PC-3 (cell line): Measurements from ENCODE around the gene DUOX1. TPM values are rescaled to one million over a fixed set of nuclear protein-coding genes. Genes with fewer than 3 reads are reported as not detected.

ENCODE experiments used
- ATAC-seq: fragments of 200-7000 bp; cut with Tn5 transposase; 2 replicates; pipeline ENCODE4 v1.9.1; 2020; ENCODE audit warnings: mild to moderate bottlenecking, moderate library complexity
- BruUV-seq: library from RNA; stranded (reverse); fragments of 400-500 nt; replicated peaks from 2 replicates; lab custom pipeline; 2021; lab: Mats Ljungman, UMichigan
- CTCF ChIA-PET: fragments of 300-600 bp; sonication (Branson Sonifier 250); formaldehyde crosslinking; loops from one replicate; lab custom pipeline; 2022; ENCODE audit warnings: antibody characterized with exemption; lab: Charles Lee
- POLR2A ChIA-PET: fragments of 300-600 bp; sonication (Branson Sonifier 250); formaldehyde crosslinking; loops from one replicate; lab custom pipeline; 2022; ENCODE audit warnings: antibody characterized with exemption; ENCODE audit not compliant: unreplicated experiment; lab: Charles Lee
- DNase-seq: peaks from one replicate; pipeline ENCODE4 v3.0.0-alpha.2; 2015
- H2AFZ ChIP-seq: fragments of 300-600 bp; sonication (generic); 2 replicates; pipeline ENCODE4 v1.6.0; 2016; ENCODE audit warnings: antibody characterized with exemption, low read length
- H3F3A ChIP-seq: fragments of 300-600 bp; sonication (generic); one replicate; pipeline ENCODE4 v1.6.0; 2017; ENCODE audit warnings: antibody characterized with exemption, low read length, control low read depth, mild to moderate bottlenecking; ENCODE audit not compliant: unreplicated experiment
- H3K27ac ChIP-seq: fragments of 300-600 bp; sonication (generic); 2 replicates; pipeline ENCODE4 v1.5.1; 2016; ENCODE audit warnings: mild to moderate bottlenecking, low read length
- H3K27me3 ChIP-seq: fragments of 300-600 bp; sonication (generic); 2 replicates; pipeline ENCODE4 v1.6.1; 2016; ENCODE audit warnings: low read length, mixed read lengths
- H3K36me3 ChIP-seq: fragments of 300-600 bp; sonication (generic); 2 replicates; pipeline ENCODE4 v1.6.1; 2016; ENCODE audit warnings: low read depth, mixed run types, low read length, mixed read lengths
- H3K4me1 ChIP-seq: fragments of 300-600 bp; sonication (generic); 2 replicates; pipeline ENCODE4 v1.5.1; 2016; ENCODE audit warnings: low read length; ENCODE audit not compliant: insufficient read depth
- H3K4me2 ChIP-seq: fragments of 300-600 bp; sonication (generic); 2 replicates; pipeline ENCODE4 v1.6.0; 2016; ENCODE audit warnings: low read length
- H3K4me3 ChIP-seq: fragments of 300-600 bp; sonication (generic); 2 replicates; pipeline ENCODE4 v1.5.1; 2016; ENCODE audit warnings: mild to moderate bottlenecking, low read length, mixed read lengths
- H3K79me2 ChIP-seq: fragments of 300-600 bp; sonication (generic); 2 replicates; pipeline ENCODE4 v1.6.1; 2017; ENCODE audit warnings: low read length, mixed read lengths
- H3K9ac ChIP-seq: fragments of 300-600 bp; sonication (generic); 2 replicates; pipeline ENCODE4 v1.6.0; 2016; ENCODE audit warnings: mild to moderate bottlenecking, low read length
- H3K9me2 ChIP-seq: fragments of 300-600 bp; sonication (generic); replicated peaks from 2 replicates; pipeline ENCODE4 v1.6.1; 2016; ENCODE audit warnings: mixed run types, low read length, mixed read lengths
- H3K9me3 ChIP-seq: fragments of 300-600 bp; sonication (generic); 2 replicates; pipeline ENCODE4 v1.6.1; 2016; ENCODE audit warnings: low read length, mixed read lengths
- H4K20me1 ChIP-seq: fragments of 300-600 bp; sonication (generic); 2 replicates; pipeline ENCODE4 v1.6.1; 2016; ENCODE audit warnings: low read length, mixed read lengths
- CTCF ChIP-seq: fragments of 300-600 bp; sonication (generic); conservative IDR thresholded peaks from 2 replicates; pipeline ENCODE4 v1.5.1; 2017; ENCODE audit warnings: antibody characterized with exemption, low read depth, mild to moderate bottlenecking, low read length
- EZH2 ChIP-seq: fragments of 300-600 bp; sonication (generic); IDR thresholded peaks from one replicate; pipeline ENCODE4 v1.6.1; 2017; ENCODE audit warnings: antibody characterized with exemption, mild to moderate bottlenecking, low read length; ENCODE audit not compliant: unreplicated experiment
- EZH2phosphoT487 ChIP-seq: fragments of 300-600 bp; sonication (generic); IDR thresholded peaks from 2 replicates; pipeline ENCODE4 v1.6.1; 2018; ENCODE audit warnings: mild to moderate bottlenecking, antibody characterized with exemption, low read length, borderline replicate concordance
- intact Hi-C: fragments of 100-400 bp; cut with micrococcal nuclease; formaldehyde crosslinking; loops from 2 replicates; pipeline ENCODE4 v1.9.0; 2023
- total RNA-seq: library from RNA; depleted of rRNA; stranded (reverse); fragments of >200 nt; gene quantifications from 2 replicates; pipeline ENCODE4 v1.2.3, GENCODE V29; 2014

Gene DUOX1
- total RNA-seq, 1 experiment from 2014 or later = not detected

- Histone ChIP-seq H3K4me1 (no peaks in the 10 kb centered on the region), H3K27me3 (peaks cover 28% of the 10 kb centered on the region), H3K9ac (no peak within 1 kb of the TSS), H3K9me3 (no peaks in the 10 kb centered on the region), H3F3A (no peaks in the 10 kb centered on the region), H3K9me2 (no peaks in the 10 kb centered on the region), H3K4me3 (no peak within 1 kb of the TSS), H3K4me2 (no peak within 1 kb of the TSS), H3K79me2 (no peaks in the 10 kb centered on the region), H3K27ac (no peak within 1 kb of the TSS), H4K20me1 (no peaks in the 10 kb centered on the region), H2AFZ (no peak within 1 kb of the TSS), H3K36me3 (no peaks in the 10 kb centered on the region)
- no TSS peak for BruUV-seq
- POLR2A ChIA-PET = no interaction called here
- ATAC-seq = no peak
- intact Hi-C loops = no loop called here
- DNase-seq = no peak
- CTCF ChIA-PET = no interaction called here
- no peak for TF ChIP-seq EZH2
- no peak for TF ChIP-seq CTCF
- no peak for TF ChIP-seq EZH2phosphoT487
Observed at GRCh38 chr15:45114076-45114750, 15.6 kb upstream of the DUOX1 start, which contains the start of the genes DUOX2 and DUOXA2. Gene DUOX2, minus strand, starts transcription at chr15:45114172. Its CDS starts 761 bp downstream, at chr15:45113411. Gene DUOXA2, plus strand, starts transcription at chr15:45114326. Its CDS starts 280 bp downstream, at chr15:45114606.

DNA sequence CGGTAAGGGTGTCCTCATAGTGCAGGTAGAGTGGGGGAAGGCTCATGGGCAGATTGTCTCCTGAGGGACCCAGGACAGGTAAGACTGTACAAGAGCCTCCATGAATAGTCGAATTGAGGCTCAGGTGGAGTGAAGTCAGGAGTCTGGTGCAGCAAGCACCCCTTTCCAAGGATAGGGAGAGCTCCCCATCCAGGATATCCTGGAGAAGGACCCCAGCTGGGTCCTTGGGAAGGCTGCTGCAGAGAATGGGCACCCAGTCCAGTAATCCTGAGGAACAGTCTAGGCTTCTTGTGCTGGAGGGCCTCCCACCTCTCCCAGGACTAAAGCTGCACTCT lies 15.1 kb upstream of the DUOX1 start:
- Histone ChIP-seq H3K79me2 (no peaks in the 10 kb centered on the region), H3K9me3 (no peaks in the 10 kb centered on the region), H3K4me1 (no peaks in the 10 kb centered on the region), H3K27me3 (peaks cover 27% of the 10 kb centered on the region), H3K9me2 (no peaks in the 10 kb centered on the region), H3K4me3 (no peak overlapping the region), H4K20me1 (no peaks in the 10 kb centered on the region), H2AFZ (no peak overlapping the region), H3K36me3 (no peaks in the 10 kb centered on the region), H3K9ac (no peak overlapping the region), H3K27ac (no peak overlapping the region), H3F3A (no peaks in the 10 kb centered on the region), H3K4me2 (no peak overlapping the region)
- ATAC-seq = no peak
- ChIA-PET POLR2A (no interaction called here), CTCF (no interaction called here)
- TF ChIP-seq EZH2 = no peak
- no peak for TF ChIP-seq CTCF
- TF ChIP-seq EZH2phosphoT487 = no peak
- no peak for DNase-seq
- no TSS peak for BruUV-seq
- intact Hi-C loops = no loop called here

DNA sequence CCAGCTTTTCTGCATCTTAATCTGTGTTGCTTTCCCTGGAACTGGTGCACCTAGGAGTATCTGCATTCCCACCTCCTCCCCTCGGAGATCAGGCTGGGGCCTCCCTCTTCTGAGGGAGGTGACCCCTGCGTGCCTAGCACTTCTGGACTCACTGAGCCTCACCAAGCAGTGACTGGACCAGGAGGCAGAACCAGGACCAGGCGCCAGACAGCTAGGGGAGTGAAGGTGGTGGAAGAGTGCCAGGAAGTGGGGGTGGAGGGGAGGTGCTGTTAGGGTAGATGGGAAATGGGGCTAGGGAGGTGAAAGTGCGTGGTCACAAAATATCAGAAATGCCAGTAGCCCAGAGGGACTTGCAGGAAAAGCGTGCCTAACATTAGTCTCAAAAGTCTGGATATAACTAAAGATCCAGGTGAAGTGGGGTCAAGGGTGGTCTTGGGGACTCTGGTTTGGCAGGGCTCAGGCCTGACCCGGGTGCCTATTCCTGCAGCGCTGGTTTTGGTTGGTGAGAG lies 14.4 kb upstream of the DUOX1 start:
- Histone ChIP-seq H4K20me1 (no peaks in the 10 kb centered on the region), H3K27ac (no peak overlapping the region), H3K4me1 (no peaks in the 10 kb centered on the region), H3K36me3 (no peaks in the 10 kb centered on the region), H3K9me2 (no peaks in the 10 kb centered on the region), H2AFZ (no peak overlapping the region), H3K27me3 (peaks cover 24% of the 10 kb centered on the region), H3K9me3 (no peaks in the 10 kb centered on the region), H3K79me2 (no peaks in the 10 kb centered on the region), H3K9ac (no peak overlapping the region), H3F3A (no peaks in the 10 kb centered on the region), H3K4me2 (no peak overlapping the region), H3K4me3 (no peak overlapping the region)
- intact Hi-C loops = no loop called here
- no peak for DNase-seq
- TF ChIP-seq EZH2phosphoT487 (no peak), CTCF (no peak), EZH2 (no peak)
- POLR2A ChIA-PET = no interaction called here
- ATAC-seq = no peak
- no TSS peak for BruUV-seq
- CTCF ChIA-PET = no interaction called here
